HG03060 (cell line): ENCODE results near the gene TIMM13.
A peak's percentile ranks its signal among the peaks of the same experiment; 100 is the strongest.
"Not testable (repeated sequence)": the region's sequence is repeated elsewhere in the genome, so short reads cannot be mapped to it uniquely, and the experiment has no call there.

Experiments
- ATAC-seq: cut with Tn5 transposase; IDR thresholded peaks from one replicate; pipeline ENCODE4 v1.9.1; 2021; ENCODE audit warnings: low read depth, moderate number of reproducible peaks; ENCODE audit not compliant: unreplicated experiment

TIMM13 gene

GRCh38 chr19:2427429-2428320 lies at the start of gene TIMM13:
TIMM13 (minus strand) TSS chr19:2427586; CDS start chr19:2427533, 53 bp downstream.
- peak; percentile 63 for ATAC-seq

DNA sequence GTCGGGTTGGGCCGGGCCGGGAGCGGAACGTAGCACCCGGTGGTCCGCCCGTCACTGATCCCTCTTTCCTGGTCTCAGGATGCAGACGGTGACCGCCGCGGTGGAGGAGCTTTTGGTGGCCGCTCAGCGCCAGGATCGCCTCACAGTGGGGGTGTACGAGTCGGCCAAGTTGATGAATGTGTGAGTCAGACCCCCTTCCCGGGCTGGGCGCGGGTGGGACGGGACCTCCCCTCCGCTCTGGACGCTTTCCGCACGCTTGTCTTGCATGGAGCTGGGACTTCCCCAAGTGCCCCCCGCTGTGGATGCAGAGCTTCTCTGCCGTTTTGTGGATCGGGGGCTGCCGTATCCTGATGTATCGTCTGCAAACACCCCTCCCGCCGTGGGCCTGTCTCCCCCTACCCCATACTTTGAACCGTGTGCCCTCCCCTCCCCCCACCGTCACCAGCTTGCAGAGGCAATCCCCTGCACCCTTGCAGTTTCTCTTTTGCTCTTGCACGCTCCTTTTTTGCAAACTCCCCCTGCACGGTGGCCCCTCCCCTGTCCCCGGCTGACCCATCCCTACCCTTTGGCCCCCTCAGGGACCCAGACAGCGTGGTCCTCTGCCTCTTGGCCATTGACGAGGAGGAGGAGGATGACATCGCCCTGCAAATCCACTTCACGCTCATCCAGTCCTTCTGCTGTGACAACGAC lies 49.2 kb upstream of the TIMM13 start:
- ATAC-seq, result no peak

DNA sequence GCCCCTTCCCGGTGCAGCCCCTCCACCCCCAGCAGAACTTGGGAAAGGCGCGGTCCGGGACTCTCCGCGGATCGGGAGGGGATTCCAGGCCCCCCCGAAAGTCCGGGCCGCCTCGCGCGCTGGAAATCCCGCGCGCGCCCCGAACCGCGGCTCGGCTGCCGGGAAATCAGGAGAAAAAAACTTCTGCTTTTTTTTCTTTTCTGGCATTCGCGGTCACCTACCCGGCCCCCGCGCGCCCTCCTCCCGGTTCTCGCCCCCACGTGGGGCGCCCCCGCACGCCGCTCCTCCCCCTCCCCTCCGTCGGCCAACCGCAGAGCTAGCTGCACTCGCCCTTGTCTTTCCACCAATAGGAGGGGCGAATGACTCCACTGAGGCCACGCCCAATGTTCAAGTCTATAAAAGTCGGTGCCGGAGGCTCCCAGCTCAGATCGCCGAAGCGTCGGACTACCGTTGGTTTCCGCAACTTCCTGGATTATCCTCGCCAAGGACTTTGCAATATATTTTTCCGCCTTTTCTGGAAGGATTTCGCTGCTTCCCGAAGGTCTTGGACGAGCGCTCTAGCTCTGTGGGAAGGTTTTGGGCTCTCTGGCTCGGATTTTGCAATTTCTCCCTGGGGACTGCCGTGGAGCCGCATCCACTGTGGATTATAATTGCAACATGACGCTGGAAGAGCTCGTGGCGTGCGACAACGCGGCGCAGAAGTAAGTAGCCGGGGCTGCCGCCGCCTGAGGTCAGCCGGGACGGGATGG lies 48.5 kb upstream of the TIMM13 start, which contains the start of gene GADD45B:
Gene GADD45B (plus strand): TSS at position 426 of the 749 bp plus-strand sequence. CDS start 232 bp downstream, at position 658.
- ATAC-seq, result peak; percentile 57

DNA sequence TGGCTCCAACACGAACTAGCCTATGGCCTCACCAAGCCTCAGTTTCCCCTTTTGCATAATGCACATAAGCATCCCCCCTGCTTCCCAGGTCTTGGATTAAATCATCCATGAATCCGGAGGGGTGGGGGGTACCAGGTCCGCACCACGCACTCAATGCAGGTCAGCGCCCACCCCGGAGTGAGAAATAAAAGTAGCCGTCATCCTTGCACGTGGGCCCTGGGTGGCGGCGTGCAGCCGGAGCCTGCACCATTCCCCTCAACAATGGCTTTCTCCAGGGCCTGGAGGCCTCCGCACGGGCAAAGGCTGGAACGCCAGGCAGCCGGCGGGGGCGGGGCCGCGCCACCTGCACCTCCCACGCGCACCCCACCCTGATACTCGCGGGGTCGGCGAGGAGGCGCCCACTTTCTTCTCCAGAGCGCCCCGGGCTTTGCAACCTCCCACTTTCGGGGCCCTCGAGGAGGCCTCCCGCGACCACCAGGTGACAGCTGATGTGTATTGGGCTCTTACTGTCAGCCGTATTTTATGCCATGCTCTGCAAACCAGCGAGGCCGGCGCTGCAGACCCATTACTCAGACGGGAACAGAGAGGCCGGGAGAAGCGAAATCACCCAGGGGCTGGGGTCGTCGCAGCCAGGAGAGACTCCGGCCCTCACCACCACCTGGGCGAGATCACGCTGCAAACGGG lies 47.8 kb upstream of the TIMM13 start:
- ATAC-seq, result no peak

DNA sequence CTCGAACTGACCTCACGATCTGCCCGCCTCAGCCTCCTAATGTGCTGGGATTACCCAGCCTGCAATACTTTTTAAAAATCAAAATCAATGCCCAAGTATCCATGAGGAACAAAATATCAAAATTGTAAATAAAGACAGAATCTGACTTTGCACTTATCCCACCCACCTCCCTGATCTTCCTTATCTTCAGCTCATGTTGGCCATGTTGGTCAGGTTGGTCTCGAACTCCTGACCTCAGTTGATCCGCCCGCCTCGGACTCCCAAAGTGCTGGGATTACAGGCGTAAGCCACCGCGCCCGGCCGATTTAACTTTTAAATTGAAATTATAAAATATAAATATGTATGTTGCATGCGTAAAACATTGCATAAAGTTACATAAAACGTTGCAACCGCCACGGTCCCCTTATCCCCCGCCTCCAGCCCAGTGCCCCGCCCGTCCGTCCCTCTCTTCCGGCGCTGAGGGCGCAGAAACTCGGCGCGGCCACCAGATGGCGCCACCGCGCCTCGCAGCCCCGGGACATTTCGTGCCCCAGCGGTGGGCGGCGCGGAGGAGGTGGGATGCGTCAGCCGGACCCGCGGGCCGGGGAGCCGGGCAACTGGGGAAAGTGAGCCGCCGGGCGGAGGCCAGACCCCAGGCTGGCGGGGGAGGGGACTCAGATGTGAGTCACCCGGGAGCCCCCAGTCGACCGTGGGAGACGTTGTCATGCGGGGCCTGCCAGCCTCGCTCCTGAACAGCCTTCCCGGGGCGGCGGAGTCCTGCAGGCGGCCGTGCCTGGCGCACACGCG lies 47.0 kb upstream of the TIMM13 start:
- ATAC-seq, result no peak

DNA sequence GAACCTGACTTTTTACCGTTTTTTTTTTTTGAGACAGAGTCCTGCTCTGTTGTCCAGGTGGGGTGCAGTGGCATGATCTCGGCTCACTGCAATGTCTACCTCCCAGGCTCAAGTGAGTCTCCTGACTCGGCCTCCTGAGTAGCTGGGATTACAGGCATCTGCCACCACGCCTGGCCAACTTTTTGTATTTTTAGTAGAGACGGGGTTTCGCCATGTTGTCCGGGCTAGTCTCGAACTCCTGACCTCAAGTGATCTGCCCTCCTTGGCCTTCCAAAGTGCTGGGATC lies 42.5 kb upstream of the TIMM13 start:
- ATAC-seq, result not testable (repeated sequence)

DNA sequence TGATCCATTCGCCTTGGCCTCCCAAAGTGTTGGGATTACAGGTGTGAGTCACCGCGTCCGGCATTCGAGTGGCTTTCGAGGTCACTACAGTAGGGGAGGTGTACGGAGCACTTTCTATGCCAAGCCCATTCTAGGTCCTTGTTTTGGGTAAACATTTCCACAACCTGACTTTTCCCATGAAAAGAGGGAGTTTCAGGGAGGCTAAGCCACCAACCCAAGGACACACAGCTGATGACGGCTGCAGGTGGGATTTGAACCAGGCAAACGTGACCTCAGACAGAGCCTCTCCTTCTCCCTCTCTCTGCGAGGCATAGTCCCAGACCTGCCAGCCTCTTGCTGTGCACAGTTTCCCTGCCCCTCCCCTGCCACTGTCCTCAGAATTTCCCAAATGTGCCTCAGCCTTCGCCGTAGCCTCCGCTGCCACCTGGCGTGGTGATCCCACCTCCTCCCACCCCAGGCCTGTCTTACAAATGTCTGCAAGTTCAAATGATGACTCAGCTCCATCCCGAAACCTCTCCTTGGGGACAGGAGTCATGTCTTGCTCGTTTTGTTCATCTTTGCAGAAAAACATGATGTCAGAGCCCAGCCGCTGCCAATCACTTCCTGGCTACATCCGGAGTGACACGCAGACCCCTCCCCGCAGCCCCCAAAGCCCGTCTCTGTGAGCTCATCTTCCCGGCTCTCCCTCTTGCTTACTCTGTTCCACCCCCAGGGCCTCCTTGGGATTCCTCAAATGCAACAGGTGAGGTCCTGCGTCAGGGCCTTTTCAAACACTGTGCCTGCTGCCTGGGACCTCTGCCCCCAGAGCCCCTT lies 41.9 kb upstream of the TIMM13 start:
- ATAC-seq, result no peak

DNA sequence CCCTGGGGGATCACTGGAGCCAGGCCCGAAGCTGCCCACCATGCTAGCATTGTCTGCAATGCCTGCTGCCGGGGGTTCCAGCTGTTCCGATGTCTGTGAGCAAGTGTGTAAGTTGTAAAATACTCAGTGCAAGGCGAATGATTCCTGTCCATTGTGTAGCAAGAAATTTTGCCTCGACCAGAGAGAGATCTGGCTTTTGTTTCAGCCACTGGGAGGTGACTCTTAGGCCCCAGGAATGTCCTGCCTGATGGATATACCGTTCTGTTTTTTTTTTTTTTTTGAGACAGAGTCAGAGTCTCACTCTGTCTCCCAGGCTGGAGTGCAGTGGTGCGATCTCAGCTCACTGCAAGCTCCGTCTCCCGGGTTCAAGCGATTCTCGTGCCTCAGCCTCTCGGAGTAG lies 41.2 kb upstream of the TIMM13 start:
- ATAC-seq, result no peak

DNA sequence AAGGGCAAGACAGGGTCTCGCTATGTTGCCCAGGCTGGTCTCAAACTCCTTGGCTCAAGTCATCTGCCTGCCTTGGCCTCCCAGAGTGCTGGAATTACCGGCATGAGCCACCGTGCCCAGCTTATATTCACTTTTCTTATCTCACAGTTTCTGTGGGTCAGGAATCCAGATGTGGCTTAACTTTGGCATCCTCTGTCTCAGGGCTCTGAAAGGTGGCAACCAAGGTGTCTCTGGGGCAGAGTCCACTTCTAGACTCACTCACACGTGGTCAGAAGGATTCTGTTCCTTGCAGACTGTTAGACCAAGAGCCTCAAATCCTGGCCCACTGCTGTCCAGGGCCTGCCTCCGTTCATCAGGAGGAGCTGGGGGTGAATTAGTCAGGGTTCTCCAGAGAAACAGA lies 37.0 kb upstream of the TIMM13 start:
- no peak for ATAC-seq

DNA sequence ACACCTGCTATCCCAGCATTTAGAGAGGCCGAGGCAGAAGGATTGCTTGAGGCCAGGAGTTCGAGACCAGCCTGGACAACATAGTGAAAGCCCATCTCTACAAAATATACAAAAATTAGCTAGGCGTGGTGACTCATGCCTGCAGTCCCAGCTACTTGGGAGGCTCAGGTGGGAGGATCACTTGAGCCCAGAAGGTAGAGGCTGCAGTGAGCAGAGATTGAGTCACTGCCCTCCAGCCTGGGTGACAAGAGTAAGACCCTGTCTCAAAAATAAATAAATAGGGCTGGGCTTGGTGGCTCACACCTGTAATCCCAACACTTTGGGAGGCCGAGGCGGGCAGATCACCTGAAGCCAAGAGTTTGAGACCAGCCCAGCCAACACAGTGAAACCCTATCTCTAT lies 36.3 kb upstream of the TIMM13 start:
- ATAC-seq, result not testable (repeated sequence)

DNA sequence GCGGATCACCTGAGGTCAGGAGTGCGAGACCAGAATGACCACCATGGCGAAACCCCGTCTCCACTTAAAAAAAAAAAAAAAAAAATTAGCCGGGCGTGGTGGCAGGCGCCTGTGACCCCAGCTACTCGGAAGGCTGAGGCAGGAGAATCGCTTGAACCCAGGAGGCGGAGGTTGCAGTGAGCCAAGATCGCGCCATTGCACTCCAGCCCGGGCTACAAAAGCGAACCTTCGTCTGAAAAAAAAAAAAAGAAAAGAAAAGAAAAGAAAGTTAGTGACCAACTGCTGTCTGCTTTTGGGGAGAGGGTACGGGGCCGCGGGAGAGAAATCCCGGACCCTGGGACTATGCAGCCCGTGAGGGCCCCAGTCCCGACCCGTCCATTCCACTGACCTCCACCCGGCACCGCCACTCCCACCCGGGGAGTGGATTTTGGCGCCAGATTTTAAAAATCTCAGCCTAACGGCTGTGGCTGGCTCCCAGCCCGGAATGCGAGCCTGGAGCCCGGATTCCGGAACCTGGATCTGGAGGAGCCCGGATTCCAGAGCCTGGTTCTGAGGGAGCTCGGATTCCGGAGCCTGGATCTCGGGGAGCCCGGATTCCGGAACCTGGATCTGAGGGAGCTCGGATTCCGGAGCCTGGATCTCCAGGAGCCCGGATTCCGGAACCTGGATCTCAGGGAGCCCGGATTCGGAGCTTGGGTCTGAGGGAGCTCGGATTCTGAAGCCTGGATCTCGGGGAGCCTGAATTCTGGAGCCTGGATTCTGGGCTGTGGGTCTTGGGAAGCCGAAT lies 35.4 kb upstream of the TIMM13 start:
- ATAC-seq, result no peak

GRCh38 chr19:2461751-2462634 lies 34.6 kb upstream of the TIMM13 start:
- ATAC-seq, result no peak

DNA sequence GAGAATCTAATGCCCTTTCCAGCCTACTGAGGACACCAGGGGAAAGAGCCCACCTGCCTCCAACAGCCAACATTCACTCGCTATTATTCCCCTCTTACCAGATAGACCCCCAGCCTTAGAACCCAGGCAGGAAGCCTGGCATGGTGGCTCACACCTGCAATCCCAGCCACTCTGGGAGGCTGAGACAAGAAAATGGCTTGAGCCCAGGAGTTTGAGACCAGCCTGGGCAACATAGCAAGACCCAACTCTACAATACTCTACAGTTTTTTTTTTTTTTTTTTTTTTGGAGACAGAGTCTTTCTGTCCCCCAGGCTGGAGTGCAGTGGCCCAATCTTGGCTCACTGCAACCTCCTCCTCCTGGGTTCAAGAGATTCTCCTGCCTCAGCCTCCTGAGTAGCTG lies 32.9 kb upstream of the TIMM13 start:
- ATAC-seq, result no peak

DNA sequence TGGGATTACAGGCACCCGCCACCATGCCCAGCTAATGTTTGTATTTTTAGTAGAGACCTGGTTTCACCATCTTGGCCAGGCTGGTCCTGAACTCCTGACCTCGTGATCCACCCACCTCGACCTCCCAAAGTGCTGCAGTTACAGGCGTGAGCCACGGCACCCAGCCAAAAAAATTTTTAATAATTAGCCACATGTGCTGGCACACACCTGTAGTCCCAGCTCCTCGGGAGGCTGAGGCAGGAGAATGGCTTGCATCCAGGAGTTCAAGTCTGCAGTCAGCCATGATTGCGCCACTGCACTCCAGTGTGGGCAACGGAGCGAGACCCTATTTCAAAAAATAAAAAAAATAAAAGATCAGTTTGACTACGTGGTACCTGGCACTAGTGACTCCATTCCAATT lies 31.4 kb upstream of the TIMM13 start:
- ATAC-seq, result not testable (repeated sequence)

DNA sequence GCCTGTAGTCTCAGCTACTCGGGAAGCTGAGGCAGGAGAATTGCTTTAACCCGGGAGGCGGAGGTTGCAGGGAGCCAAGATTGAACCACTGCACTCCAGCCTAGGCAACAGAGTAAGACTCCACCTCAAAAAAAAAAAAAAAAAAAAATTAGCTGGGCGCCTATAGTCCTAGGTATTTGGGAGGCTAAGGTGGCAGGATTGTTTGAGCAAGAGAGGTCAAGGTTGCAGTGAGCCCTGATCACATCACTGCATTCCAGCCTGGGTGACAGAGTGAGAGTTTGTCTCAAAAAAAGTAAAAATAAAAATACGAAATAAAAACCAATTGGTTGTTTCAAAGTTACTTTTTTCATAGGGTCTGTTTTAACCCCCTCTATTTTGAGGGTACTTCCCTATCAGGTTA lies 30.7 kb upstream of the TIMM13 start:
- ATAC-seq, result no peak

GRCh38 chr19:2457394-2458037 lies 30.1 kb upstream of the TIMM13 start:
- ATAC-seq, result no peak
